ENCODE measurements around the gene MAN2A1.

The MAN2A1 gene

GRCh38 chr5:109900911-109901627 lies 211.3 kb downstream of the MAN2A1 start:
- in situ Hi-C loops (cut with MboI; ENCODE audit: low pct_unique_long_range_greater_than_20kb, low sequenced_read_pairs, unreplicated experiment), result no loop called here
- DNase-seq (ENCODE audit: low spot score), result no peak
- TF ChIP-seq, protein P1, sequence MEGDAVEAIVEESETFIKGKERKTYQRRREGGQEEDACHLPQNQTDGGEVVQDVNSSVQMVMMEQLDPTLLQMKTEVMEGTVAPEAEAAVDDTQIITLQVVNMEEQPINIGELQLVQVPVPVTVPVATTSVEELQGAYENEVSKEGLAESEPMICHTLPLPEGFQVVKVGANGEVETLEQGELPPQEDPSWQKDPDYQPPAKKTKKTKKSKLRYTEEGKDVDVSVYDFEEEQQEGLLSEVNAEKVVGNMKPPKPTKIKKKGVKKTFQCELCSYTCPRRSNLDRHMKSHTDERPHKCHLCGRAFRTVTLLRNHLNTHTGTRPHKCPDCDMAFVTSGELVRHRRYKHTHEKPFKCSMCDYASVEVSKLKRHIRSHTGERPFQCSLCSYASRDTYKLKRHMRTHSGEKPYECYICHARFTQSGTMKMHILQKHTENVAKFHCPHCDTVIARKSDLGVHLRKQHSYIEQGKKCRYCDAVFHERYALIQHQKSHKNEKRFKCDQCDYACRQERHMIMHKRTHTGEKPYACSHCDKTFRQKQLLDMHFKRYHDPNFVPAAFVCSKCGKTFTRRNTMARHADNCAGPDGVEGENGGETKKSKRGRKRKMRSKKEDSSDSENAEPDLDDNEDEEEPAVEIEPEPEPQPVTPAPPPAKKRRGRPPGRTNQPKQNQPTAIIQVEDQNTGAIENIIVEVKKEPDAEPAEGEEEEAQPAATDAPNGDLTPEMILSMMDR (IDR thresholded peaks at IDR 0.05; ENCODE audit: extremely low read depth, insufficient read depth, missing control alignments), result no peak

GRCh38 chr5:109901628-109901981 lies 211.9 kb downstream of the MAN2A1 start:
- TF ChIP-seq, protein P1 (IDR thresholded peaks at IDR 0.05; ENCODE audit: extremely low read depth, insufficient read depth, missing control alignments), result no peak
- DNase-seq (ENCODE audit: low spot score), result no peak
- in situ Hi-C loops (cut with MboI; ENCODE audit: low pct_unique_long_range_greater_than_20kb, low sequenced_read_pairs, unreplicated experiment), result no loop called here

DNA sequence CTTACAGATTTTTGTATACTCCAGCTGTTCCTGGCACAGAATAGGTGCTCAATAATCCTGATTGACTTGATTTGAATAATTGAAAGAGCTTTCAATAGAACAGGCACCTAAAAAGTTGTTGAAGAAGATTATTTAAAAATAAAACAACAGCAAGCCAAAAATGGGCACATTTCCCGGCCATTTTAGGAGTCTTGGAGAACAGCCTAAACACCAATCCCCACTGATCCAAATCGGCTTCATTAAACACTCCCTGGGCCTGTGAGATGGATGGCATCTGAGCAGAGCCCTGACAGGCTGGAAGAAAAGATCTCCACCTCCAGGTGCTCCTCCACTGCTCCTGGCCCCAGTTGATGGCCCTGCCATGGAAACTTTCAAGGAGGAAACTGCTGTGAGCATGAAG lies 213.3 kb downstream of the MAN2A1 start:
- TF ChIP-seq, protein P1 (IDR thresholded peaks at IDR 0.05; ENCODE audit: extremely low read depth, insufficient read depth, missing control alignments), result no peak
- in situ Hi-C loops (cut with MboI; ENCODE audit: low pct_unique_long_range_greater_than_20kb, low sequenced_read_pairs, unreplicated experiment), result no loop called here
- no peak for DNase-seq (ENCODE audit: low spot score)

GRCh38 chr5:109905906-109906305 lies 216.2 kb downstream of the MAN2A1 start:
- in situ Hi-C loops (cut with MboI; ENCODE audit: low pct_unique_long_range_greater_than_20kb, low sequenced_read_pairs, unreplicated experiment), result no loop called here
- TF ChIP-seq, protein P1 (IDR thresholded peaks at IDR 0.05; ENCODE audit: extremely low read depth, insufficient read depth, missing control alignments), result no peak
- no peak for DNase-seq (ENCODE audit: low spot score)

GRCh38 chr5:109907189-109907588 lies 217.5 kb downstream of the MAN2A1 start:
- DNase-seq (ENCODE audit: low spot score), result no peak
- in situ Hi-C loops (cut with MboI; ENCODE audit: low pct_unique_long_range_greater_than_20kb, low sequenced_read_pairs, unreplicated experiment), result no loop called here
- TF ChIP-seq, protein P1 (IDR thresholded peaks at IDR 0.05; ENCODE audit: extremely low read depth, insufficient read depth, missing control alignments), result no peak

DNA sequence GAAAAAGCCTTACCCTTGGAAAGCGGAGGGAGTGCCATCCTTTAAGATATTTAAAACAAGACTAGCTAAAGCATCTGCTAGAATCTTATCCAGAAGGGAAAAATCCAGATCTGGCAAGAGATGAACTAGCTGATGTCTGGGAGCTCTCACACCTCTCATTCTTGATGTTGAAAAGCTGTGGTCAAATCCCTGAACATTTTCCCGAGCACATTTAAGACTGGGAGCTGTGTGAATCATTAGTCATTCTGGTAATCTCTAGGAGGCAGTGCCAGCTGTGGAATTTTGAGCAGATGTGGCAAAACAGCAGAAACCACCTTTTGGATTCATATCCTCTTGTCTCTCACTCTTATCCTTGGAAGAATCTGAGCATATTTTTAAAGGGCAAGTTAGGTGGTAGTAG lies 218.0 kb downstream of the MAN2A1 start:
- DNase-seq (ENCODE audit: low spot score), result no peak
- in situ Hi-C loops (cut with MboI; ENCODE audit: low pct_unique_long_range_greater_than_20kb, low sequenced_read_pairs, unreplicated experiment), result no loop called here
- TF ChIP-seq, protein P1 (IDR thresholded peaks at IDR 0.05; ENCODE audit: extremely low read depth, insufficient read depth, missing control alignments), result no peak
